ENCODE data around the gene FAAH. TPM values are rescaled to one million over a fixed set of nuclear protein-coding genes. Genes with fewer than 3 reads are reported as not detected.

The FAAH gene
- total and polyA plus RNA-seq, 2 donors (not counting 1 experiment from before 2014, with no cell fraction given), result 0.61 to 1.7 TPM

DNA sequence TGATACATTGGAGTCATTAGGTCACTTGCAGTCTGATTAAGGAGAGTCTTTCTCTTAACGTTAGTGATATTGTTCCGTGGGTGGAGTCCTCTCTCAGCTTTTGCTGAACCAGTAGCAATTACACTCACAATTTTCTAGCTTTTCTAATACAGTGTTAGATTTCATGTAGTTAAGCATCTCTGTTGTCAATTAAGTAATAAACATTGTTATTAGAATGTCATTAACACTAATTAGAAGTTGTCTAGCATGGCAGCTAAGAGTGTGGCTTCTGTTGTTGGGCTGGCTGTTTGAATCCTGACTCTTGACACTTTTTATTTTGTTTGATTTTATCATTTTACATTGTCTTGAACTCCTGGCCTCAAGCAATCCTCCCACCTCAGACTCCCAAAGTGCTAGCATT lies 33.4 kb downstream of the FAAH start:
- Histone ChIP-seq H3K27me3 (ENCODE audit: control insufficient read depth, insufficient read depth, low read length) (no peaks in the 10 kb centered on the region), H3K27ac (ENCODE audit: insufficient read depth, low read length) (no peak overlapping the region), H3K9ac (ENCODE audit: insufficient read depth, low read length) (no peak overlapping the region), H4K20me1 (ENCODE audit: control insufficient read depth, extremely low read depth, insufficient read depth, low read length) (no peaks in the 10 kb centered on the region), H3K36me3 (ENCODE audit: control insufficient read depth, insufficient read depth, low read length) (no peaks in the 10 kb centered on the region), H3K79me2 (ENCODE audit: control insufficient read depth, insufficient read depth, low read length) (no peaks in the 10 kb centered on the region), H3K9me3 (ENCODE audit: control insufficient read depth, insufficient read depth, low read depth, low read length) (no peaks in the 10 kb centered on the region), H2AFZ (ENCODE audit: low read length) (no peak overlapping the region), H3K4me1 (ENCODE audit: control insufficient read depth, extremely low read depth, insufficient read depth, low read length) (no peaks in the 10 kb centered on the region), H3K4me3 (replicated peaks in 1 of 4; ENCODE audit: control extremely low read depth in 1 of 4, insufficient read depth in 1 of 4, low read depth in 3 of 4, low read length in 4 of 4) (no peak overlapping the region), H3K4me2 (ENCODE audit: extremely low read depth, insufficient read depth, low read length) (no peak overlapping the region)
- TF ChIP-seq EZH2 (IDR thresholded peaks at IDR 0.05; ENCODE audit: low read length, missing control alignments), result no peak
- TF ChIP-seq, protein P1, sequence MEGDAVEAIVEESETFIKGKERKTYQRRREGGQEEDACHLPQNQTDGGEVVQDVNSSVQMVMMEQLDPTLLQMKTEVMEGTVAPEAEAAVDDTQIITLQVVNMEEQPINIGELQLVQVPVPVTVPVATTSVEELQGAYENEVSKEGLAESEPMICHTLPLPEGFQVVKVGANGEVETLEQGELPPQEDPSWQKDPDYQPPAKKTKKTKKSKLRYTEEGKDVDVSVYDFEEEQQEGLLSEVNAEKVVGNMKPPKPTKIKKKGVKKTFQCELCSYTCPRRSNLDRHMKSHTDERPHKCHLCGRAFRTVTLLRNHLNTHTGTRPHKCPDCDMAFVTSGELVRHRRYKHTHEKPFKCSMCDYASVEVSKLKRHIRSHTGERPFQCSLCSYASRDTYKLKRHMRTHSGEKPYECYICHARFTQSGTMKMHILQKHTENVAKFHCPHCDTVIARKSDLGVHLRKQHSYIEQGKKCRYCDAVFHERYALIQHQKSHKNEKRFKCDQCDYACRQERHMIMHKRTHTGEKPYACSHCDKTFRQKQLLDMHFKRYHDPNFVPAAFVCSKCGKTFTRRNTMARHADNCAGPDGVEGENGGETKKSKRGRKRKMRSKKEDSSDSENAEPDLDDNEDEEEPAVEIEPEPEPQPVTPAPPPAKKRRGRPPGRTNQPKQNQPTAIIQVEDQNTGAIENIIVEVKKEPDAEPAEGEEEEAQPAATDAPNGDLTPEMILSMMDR (conservative IDR thresholded peaks at IDR 0.05 in 1 of 2, IDR thresholded peaks at IDR 0.05 in 1 of 2; ENCODE audit: low read depth in 1 of 2, low read length in 2 of 2), result no peak
- no peak for DNase-seq (ENCODE audit: low read depth in 2 of 2)

DNA sequence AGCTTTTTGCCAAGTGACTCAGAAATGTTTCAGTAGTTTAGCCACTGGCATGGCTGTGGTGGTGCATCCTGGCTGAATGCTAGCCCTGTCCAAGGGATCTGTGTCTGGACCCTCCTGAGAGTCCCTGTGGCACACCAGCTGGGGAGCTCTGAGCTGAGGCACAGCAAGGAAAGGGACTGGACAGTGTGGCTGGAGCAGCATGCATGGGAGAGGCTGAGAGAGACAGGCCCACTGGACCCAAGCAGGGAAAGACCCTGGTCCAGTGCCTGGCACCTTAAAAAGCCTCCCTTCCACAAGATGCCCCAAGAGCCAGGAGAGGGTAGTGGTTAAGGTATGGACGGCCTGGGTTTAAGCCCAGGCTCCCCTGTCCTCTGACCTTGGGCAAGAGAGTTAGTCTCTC lies 35.3 kb downstream of the FAAH start:
- TF ChIP-seq, protein P1 (conservative IDR thresholded peaks at IDR 0.05 in 1 of 2, IDR thresholded peaks at IDR 0.05 in 1 of 2; ENCODE audit: low read depth in 1 of 2, low read length in 2 of 2), result no peak
- no peak for TF ChIP-seq EZH2 (IDR thresholded peaks at IDR 0.05; ENCODE audit: low read length, missing control alignments)
- no peaks in the 10 kb centered on the region for H3K36me3 ChIP-seq (ENCODE audit: control insufficient read depth, insufficient read depth, low read length)
- no peaks in the 10 kb centered on the region for H3K79me2 ChIP-seq (ENCODE audit: control insufficient read depth, insufficient read depth, low read length)
- H3K4me3 ChIP-seq (replicated peaks in 1 of 4; ENCODE audit: control extremely low read depth in 1 of 4, insufficient read depth in 1 of 4, low read depth in 3 of 4, low read length in 4 of 4), result no peak overlapping the region
- DNase-seq (ENCODE audit: low read depth in 2 of 2), result no peak
- no peaks in the 10 kb centered on the region for H3K4me1 ChIP-seq (ENCODE audit: control insufficient read depth, extremely low read depth, insufficient read depth, low read length)
- no peak overlapping the region for H2AFZ ChIP-seq (ENCODE audit: low read length)
- no peak overlapping the region for H3K4me2 ChIP-seq (ENCODE audit: extremely low read depth, insufficient read depth, low read length)
- H4K20me1 ChIP-seq (ENCODE audit: control insufficient read depth, extremely low read depth, insufficient read depth, low read length), result no peaks in the 10 kb centered on the region
- H3K9ac ChIP-seq (ENCODE audit: insufficient read depth, low read length), result no peak overlapping the region
- no peak overlapping the region for H3K27ac ChIP-seq (ENCODE audit: insufficient read depth, low read length)
- no peaks in the 10 kb centered on the region for H3K9me3 ChIP-seq (ENCODE audit: control insufficient read depth, insufficient read depth, low read depth, low read length)
- no peaks in the 10 kb centered on the region for H3K27me3 ChIP-seq (ENCODE audit: control insufficient read depth, insufficient read depth, low read length)

DNA sequence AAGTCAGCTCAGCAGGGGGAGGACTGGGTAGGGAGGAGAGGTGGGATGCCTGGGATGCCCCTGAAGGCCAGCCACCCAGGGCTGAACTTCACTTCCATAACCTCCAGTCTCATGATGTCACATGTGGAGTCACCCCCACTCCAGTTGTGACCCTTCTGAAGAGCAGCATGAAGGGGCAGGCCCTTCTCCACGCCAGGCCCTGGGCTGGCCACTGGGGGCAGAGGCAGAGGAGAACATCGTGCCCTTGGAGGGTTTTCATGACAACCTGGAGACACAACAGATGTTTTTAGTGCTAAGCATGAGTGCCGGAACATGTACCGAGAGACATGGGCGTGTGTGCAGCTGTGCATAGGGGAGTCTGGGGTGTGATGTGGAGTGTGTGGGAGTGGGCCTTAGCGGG lies 37.6 kb downstream of the FAAH start:
- H3K9ac ChIP-seq (ENCODE audit: insufficient read depth, low read length), result no peak overlapping the region
- no peaks in the 10 kb centered on the region for H3K27me3 ChIP-seq (ENCODE audit: control insufficient read depth, insufficient read depth, low read length)
- no peak for DNase-seq (ENCODE audit: low read depth in 2 of 2)
- TF ChIP-seq EZH2 (IDR thresholded peaks at IDR 0.05; ENCODE audit: low read length, missing control alignments), result no peak
- TF ChIP-seq, protein P1 (conservative IDR thresholded peaks at IDR 0.05 in 1 of 2, IDR thresholded peaks at IDR 0.05 in 1 of 2; ENCODE audit: low read depth in 1 of 2, low read length in 2 of 2), result no peak
- no peaks in the 10 kb centered on the region for H3K36me3 ChIP-seq (ENCODE audit: control insufficient read depth, insufficient read depth, low read length)
- no peaks in the 10 kb centered on the region for H3K9me3 ChIP-seq (ENCODE audit: control insufficient read depth, insufficient read depth, low read depth, low read length)
- H3K79me2 ChIP-seq (ENCODE audit: control insufficient read depth, insufficient read depth, low read length), result no peaks in the 10 kb centered on the region
- H3K4me3 ChIP-seq (replicated peaks in 1 of 4; ENCODE audit: control extremely low read depth in 1 of 4, insufficient read depth in 1 of 4, low read depth in 3 of 4, low read length in 4 of 4), result no peak overlapping the region
- no peak overlapping the region for H3K4me2 ChIP-seq (ENCODE audit: extremely low read depth, insufficient read depth, low read length)
- no peaks in the 10 kb centered on the region for H4K20me1 ChIP-seq (ENCODE audit: control insufficient read depth, extremely low read depth, insufficient read depth, low read length)
- no peaks in the 10 kb centered on the region for H3K4me1 ChIP-seq (ENCODE audit: control insufficient read depth, extremely low read depth, insufficient read depth, low read length)
- H3K27ac ChIP-seq (ENCODE audit: insufficient read depth, low read length), result no peak overlapping the region
- no peak overlapping the region for H2AFZ ChIP-seq (ENCODE audit: low read length)
